NOMO-1 treated with DMSO at 0.1 percent for 48 hours (cell line): Measurements from ENCODE around the gene REEP5.
"Not testable (repeated sequence)": the region's sequence is repeated elsewhere in the genome, so short reads cannot be mapped to it uniquely, and the experiment has no call there.

Experiments
- DNase-seq: peaks from one replicate; lab custom pipeline; 2025; ENCODE audit not compliant: unreplicated experiment; lab: John Stamatoyannopoulos, UW

The REEP5 gene

DNA sequence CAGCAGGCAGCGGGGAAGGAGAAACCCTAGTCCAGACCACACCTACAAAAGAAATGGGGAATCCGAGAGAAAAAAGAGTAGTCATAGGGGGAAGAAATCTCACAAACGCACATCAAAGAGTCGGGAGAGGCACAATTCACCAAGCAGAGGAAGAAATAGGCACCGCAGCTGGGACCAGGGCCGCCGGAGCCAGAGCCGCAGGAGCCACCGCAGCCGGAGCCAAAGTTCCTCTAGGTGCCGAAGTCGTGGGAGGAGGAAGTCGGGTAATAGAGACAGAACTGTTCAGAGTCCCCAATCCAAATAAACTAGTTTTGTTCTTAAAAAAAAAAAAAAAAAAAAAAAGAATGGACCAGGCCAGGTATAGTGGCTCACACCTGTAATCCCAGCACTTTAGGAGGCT, 29.3 kb downstream of the REEP5 start:
- DNase-seq: no peak

GRCh38 chr5:112892066-112892465, 30.0 kb downstream of the REEP5 start:
- DNase-seq: not testable (repeated sequence)

DNA sequence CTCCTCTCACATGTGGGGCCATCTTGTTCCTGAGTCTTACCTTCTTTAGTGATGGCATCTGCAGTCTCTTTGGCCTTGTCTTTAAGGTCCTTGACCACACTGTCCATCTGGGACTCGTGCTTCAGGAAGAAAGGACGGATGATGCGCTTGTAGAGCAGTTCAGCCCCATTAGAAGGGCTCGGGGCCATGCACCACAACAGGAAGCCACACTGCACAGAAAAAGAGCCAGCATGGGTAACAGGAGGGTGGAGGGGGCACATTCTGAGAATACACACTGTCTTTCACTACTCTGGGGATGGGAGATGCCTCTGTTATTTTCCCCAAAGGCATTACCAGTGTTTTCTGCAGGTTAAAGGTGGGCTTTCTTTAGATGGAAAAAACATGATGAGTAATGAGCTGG, 35.1 kb downstream of the REEP5 start:
- no peak for DNase-seq

- no peak for DNase-seq
These were observed 37.0 kb downstream of the REEP5 start for GRCh38 chr5:112885001-112885400.

DNA sequence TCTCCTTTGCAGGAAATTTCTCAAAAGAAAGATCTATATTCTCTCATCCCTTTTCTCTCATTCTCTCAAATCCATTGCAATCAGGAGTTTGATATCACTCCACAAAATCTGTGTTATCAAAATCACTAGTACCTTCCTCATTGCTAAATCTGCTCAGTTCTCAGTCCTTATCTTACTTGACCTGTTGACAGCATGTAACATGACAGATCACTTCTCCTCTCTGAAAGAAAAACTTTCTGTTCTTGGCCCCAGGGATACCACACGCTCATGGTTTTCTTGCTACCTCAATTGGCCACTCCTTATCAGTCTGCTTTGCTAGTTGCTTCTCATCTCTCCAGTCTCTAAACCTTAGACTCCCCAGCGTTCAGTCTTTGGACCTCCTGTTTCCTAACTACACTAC, 38.8 kb downstream of the REEP5 start:
- DNase-seq: no peak

DNA sequence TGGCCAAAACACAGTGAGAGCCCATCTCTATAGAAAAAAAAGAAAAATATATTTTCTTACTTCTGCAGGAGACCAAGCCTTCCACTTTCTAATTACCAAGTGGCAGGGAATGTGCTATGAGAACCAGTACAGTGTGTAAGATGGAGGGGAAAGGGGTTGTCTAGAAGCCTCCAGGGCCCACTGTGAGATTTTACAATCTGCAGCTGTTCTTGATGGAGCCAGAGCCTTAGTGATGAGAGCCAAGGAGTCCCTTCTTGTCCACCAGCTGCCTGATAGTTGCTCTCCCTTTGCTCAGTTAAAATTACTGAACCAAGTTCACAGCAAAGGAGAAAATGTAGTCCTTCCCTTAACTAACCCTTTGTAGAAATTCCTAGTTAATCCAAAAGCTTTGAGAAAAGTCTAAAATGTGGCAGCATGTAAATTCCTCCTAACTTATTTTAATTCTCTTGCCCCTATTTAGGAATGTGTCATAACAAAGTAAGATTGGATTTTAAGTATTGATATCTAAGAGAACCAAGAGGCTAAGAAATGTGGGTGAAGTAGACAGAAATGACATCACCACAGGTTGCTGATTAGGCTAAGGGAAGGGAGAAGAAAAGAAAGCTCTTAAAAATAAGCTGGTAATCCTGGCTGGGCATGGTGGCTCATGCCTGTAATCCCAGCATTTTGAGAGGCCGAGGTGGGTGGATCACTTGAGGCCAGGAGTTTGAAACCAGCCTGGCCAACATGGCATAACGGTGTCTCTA, 41.6 kb downstream of the REEP5 start:
- DNase-seq: no peak

- no peak for DNase-seq
These were observed 43.3 kb downstream of the REEP5 start for GRCh38 chr5:112878760-112879159.

- no peak for DNase-seq
These were observed 43.9 kb downstream of the REEP5 start for GRCh38 chr5:112878101-112878500.

DNA sequence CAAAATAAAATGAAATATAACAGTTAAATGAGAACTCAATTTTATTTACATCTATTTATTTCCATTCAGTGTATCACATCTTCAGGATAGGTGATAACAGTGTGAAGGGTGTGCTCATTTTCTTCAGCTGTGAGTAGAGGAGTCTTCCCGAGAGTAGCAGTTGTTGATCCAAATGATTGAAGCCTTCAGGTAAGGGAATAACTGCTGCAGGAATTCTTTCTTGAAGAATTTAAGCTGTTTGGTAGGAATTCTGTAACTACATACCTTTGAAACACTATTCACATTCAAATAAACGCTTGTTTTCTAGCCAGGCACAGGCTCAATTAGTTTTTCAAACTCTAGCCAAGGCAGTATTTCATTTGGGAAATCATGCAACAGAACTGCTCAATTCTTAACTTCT, 45.7 kb downstream of the REEP5 start:
- no peak for DNase-seq

DNA sequence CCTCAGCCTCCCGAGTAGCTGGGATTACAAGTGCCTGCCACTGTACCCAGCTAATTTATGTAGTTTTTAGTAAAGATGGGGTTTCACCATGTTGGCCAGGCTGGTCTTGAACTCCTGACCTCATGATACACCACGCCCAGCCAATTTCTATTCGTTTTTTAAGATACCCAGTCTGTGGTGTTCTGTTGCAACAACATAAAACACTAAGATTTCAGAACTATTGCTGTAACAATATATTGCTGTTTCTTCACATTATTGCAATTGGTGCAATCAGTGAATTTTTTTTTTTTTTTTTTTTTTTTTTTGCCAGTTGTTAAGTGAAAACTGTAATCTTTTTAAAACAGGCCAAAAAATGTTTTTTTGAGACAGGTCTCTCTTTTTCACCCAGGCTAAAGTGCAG, 51.1 kb downstream of the REEP5 start:
- peak; percentile 16 for DNase-seq

GRCh38 chr5:112869948-112870347, 52.1 kb downstream of the REEP5 start:
- no peak for DNase-seq

GRCh38 chr5:112867411-112867810, 54.6 kb downstream of the REEP5 start:
- DNase-seq: no peak

DNA sequence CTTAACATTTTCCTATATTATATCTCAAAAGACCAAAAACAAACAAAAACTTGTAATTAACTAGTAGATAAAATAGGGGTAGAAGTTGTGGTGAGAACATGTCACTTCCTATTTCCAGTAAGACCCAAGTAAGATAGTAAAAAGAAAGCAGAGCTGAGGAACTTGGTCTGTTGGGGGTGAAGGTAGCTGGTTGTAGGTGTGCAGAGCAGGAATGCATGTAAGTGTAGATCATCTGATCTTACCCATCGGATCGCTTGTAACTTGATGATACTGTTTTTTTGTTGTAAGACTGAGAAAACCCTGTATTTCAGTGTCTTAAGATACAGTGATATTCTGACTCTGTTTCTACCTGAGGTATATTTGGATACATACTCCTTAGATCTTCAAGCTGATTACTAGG, 55.3 kb downstream of the REEP5 start:
- DNase-seq: no peak

GRCh38 chr5:112865128-112865527, 56.9 kb downstream of the REEP5 start:
- no peak for DNase-seq

GRCh38 chr5:112863549-112863948, 58.5 kb downstream of the REEP5 start:
- DNase-seq: no peak

GRCh38 chr5:112862085-112862484, 59.9 kb downstream of the REEP5 start:
- DNase-seq: no peak

GRCh38 chr5:112861638-112861985, 60.4 kb downstream of the REEP5 start:
- DNase-seq: no peak

- peak; percentile 97 for DNase-seq
These were observed 60.9 kb downstream of the REEP5 start, which contains the start of gene SRP19 for GRCh38 chr5:112860929-112861637. Gene SRP19, plus strand, starts transcription at chr5:112861287. Its CDS starts 90 bp downstream, at chr5:112861377.

DNA sequence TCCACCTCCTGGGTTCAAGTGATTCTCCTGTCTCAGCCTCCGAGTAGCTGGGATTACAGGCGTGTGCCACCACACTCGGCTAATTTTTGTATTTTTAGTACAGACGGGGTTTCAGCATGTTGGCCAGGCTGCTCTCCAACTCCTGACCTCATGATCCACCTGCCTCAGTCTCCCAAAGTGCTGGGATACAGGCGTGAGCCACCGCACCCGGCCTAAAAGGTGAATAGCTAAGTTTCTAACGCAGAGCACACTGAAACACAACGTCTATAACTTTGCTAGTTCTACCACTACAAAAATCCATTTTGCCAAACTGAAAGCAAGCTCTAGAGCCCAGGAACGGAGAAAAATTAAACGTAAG, 61.5 kb downstream of the REEP5 start:
- not testable (repeated sequence) for DNase-seq

- DNase-seq: no peak
These were observed 64.2 kb downstream of the REEP5 start for GRCh38 chr5:112857866-112858265.

DNA sequence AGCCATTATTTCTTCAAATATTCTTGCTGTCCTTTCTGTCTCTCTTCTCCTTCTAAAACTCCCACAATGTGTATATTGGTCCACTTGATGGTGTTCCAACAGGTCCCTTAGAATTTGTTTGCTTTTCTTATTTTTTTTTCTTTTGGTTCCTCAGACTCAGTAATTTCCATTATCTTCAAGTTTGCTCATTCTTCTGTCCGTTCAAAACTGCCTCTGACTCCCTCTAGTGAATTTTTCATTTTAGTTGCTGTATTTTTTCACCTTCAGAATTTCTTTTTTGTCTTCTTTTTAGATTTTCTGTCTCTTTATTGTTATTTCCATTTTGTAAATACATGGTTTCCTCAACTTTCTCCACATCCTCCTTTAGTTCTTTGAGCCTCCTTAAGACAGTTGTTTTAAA, 67.4 kb downstream of the REEP5 start:
- no peak for DNase-seq

- no peak for DNase-seq
These were observed 72.1 kb downstream of the REEP5 start for GRCh38 chr5:112849912-112850311.
